MM.1S (cell line): ENCODE measurements around the gene NCLN.

Source experiments
- DNase-seq: peaks from one replicate; pipeline ENCODE4 v3.0.0-alpha.2; 2015
- H2AFZ ChIP-seq: fragments of 300-600 bp; sonication (generic); 2 replicates; pipeline ENCODE4 v1.6.0; 2016; ENCODE audit warnings: antibody characterized with exemption, low read length
- H3F3A ChIP-seq: fragments of 300-600 bp; sonication (generic); 2 replicates; pipeline ENCODE4 v1.6.1; 2016; ENCODE audit warnings: mild to moderate bottlenecking, antibody characterized with exemption, low read length, moderate library complexity, mixed read lengths; ENCODE audit not compliant: insufficient read depth
- H3K27ac ChIP-seq: fragments of 300-600 bp; sonication (generic); 2 replicates; pipeline ENCODE4 v1.5.1; 2016; ENCODE audit warnings: mild to moderate bottlenecking, low read length
- H3K27me3 ChIP-seq: fragments of 300-600 bp; sonication (generic); replicated peaks from 2 replicates; pipeline ENCODE4 v1.6.0; 2016; ENCODE audit warnings: low read length; ENCODE audit not compliant: insufficient read depth
- H3K36me3 ChIP-seq: fragments of 300-600 bp; sonication (generic); replicated peaks from 2 replicates; pipeline ENCODE4 v1.6.1; 2016; ENCODE audit warnings: mild to moderate bottlenecking, low read length, mixed read lengths; ENCODE audit not compliant: insufficient read depth
- H3K4me1 ChIP-seq: fragments of 300-600 bp; sonication (generic); 2 replicates; pipeline ENCODE4 v1.6.1; 2016; ENCODE audit warnings: low read length, mixed read lengths
- H3K4me2 ChIP-seq: fragments of 300-600 bp; sonication (generic); 2 replicates; pipeline ENCODE4 v1.6.0; 2016; ENCODE audit warnings: low read depth, low read length
- H3K4me3 ChIP-seq: fragments of 300-600 bp; sonication (generic); 2 replicates; pipeline ENCODE4 v1.5.1; 2016; ENCODE audit warnings: low read length, mixed read lengths
- H3K79me2 ChIP-seq: fragments of 300-600 bp; sonication (generic); 2 replicates; pipeline ENCODE4 v1.6.1; 2016; ENCODE audit warnings: mixed run types, low read length, mixed read lengths
- H3K9ac ChIP-seq: fragments of 300-600 bp; sonication (generic); 2 replicates; pipeline ENCODE4 v1.6.1; 2016; ENCODE audit warnings: low read length, mixed read lengths
- H3K9me2 ChIP-seq: fragments of 300-600 bp; sonication (generic); replicated peaks from 2 replicates; pipeline ENCODE4 v1.6.1; 2016; ENCODE audit warnings: mild to moderate bottlenecking, low read length, mixed read lengths; ENCODE audit not compliant: insufficient read depth
- H3K9me3 ChIP-seq: fragments of 300-600 bp; sonication (generic); replicated peaks from 2 replicates; pipeline ENCODE4 v1.6.1; 2016; ENCODE audit warnings: mild to moderate bottlenecking, low read length, mixed read lengths; ENCODE audit not compliant: insufficient read depth
- H4K20me1 ChIP-seq: fragments of 300-600 bp; sonication (generic); 2 replicates; pipeline ENCODE4 v1.6.1; 2016; ENCODE audit warnings: mild to moderate bottlenecking, low read length, moderate library complexity, mixed read lengths; ENCODE audit not compliant: insufficient read depth
- CTCF ChIP-seq: fragments of 300-600 bp; sonication (generic); IDR thresholded peaks from 2 replicates; pipeline ENCODE4 v1.5.1; 2016; ENCODE audit warnings: antibody characterized with exemption, low read length, mixed read lengths
- EZH2 ChIP-seq: fragments of 300-600 bp; sonication (generic); optimal IDR thresholded peaks from 2 replicates; pipeline ENCODE3; 2017; ENCODE audit warnings: low read depth, mild to moderate bottlenecking, antibody characterized with exemption, low read length, mixed read lengths
- EZH2phosphoT487 ChIP-seq: fragments of 300-600 bp; sonication (generic); IDR thresholded peaks from 2 replicates; pipeline ENCODE4 v1.6.1; 2018; ENCODE audit warnings: antibody characterized with exemption, low read length

NCLN gene

DNA sequence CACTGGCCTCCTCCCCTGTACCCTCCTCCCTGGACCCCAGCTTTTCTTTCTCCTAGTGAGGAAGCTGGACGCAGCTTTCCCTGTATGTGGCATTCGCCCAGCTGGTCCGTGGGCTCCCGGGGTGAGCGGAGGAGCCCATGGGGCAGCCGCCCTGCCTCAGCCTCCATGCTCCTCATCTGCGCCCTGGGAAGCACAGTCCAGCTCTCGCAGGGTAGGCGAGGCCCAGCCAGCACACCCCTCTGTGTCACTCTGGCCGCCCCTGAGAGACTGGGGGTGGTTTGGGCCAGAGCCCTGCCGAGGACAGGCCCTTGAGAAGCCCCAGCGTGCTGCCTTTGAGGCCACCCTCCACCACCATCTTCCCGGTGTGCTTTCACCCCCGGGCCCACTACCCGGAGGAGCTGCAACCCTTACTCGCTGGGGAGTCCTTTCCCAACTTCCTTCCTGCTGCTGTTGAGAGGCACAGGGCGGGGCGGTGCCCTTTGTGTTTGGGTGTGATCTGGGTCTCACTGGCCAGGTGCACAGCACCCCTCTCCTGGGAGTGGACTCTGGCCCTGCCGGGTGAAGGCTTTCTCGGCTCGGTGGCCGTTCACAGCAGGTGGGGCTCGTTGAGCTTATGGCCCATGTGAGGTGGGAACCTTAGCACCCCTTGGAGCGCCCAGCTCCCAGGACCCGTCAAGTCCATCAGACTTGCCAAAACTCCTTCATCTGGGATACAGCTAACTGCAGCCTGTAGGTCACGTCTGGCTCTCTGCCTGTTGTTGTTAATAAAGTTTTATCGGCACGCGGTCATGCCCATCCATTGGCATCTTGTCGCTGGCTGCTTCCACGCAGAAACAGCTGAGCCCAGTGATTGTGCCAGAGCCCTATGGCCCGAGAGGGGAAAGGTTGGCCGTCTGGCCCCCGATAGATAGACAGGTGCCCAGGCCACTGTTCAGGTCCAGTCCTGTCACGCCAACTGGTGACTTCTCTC lies 3.2 kb downstream of the NCLN start:
- no peak overlapping the region for H3K27ac ChIP-seq
- no peak overlapping the region for H2AFZ ChIP-seq
- no peak overlapping the region for H3K4me3 ChIP-seq
- peaks cover 7% of the 10 kb centered on the region; the same call in 1 of the 2 replicates for H4K20me1 ChIP-seq
- no peaks in the 10 kb centered on the region for H3F3A ChIP-seq
- H3K4me2 ChIP-seq, result no peak overlapping the region
- peaks cover 9% of the 10 kb centered on the region for H3K4me1 ChIP-seq
- no peaks in the 10 kb centered on the region for H3K9me3 ChIP-seq
- no peak overlapping the region for H3K9ac ChIP-seq
- no peaks in the 10 kb centered on the region for H3K36me3 ChIP-seq
- TF ChIP-seq EZH2 (no peak), EZH2phosphoT487 (no peak), CTCF (no peak)
- H3K79me2 ChIP-seq, result peaks cover 77% of the 10 kb centered on the region
- no peak for DNase-seq
- no peaks in the 10 kb centered on the region for H3K9me2 ChIP-seq
- H3K27me3 ChIP-seq, result no peaks in the 10 kb centered on the region

- H3K36me3 ChIP-seq, result no peaks in the 10 kb centered on the region
- no peak overlapping the region for H3K4me3 ChIP-seq
- H3K9ac ChIP-seq, result no peak overlapping the region
- H3K79me2 ChIP-seq, result peaks cover 77% of the 10 kb centered on the region
- peaks cover 9% of the 10 kb centered on the region for H3K4me1 ChIP-seq
- no peak overlapping the region for H2AFZ ChIP-seq
- no peak for DNase-seq
- H3F3A ChIP-seq, result no peaks in the 10 kb centered on the region
- H3K9me3 ChIP-seq, result no peaks in the 10 kb centered on the region
- H3K27me3 ChIP-seq, result no peaks in the 10 kb centered on the region
- H3K9me2 ChIP-seq, result no peaks in the 10 kb centered on the region
- TF ChIP-seq CTCF (no peak), EZH2 (no peak), EZH2phosphoT487 (no peak)
- no peak overlapping the region for H3K4me2 ChIP-seq
- no peak overlapping the region for H3K27ac ChIP-seq
- peaks cover 11% of the 10 kb centered on the region; the same call in 1 of the 2 replicates for H4K20me1 ChIP-seq
Observed at GRCh38 chr19:3189702-3190469, 4.2 kb downstream of the NCLN start.

DNA sequence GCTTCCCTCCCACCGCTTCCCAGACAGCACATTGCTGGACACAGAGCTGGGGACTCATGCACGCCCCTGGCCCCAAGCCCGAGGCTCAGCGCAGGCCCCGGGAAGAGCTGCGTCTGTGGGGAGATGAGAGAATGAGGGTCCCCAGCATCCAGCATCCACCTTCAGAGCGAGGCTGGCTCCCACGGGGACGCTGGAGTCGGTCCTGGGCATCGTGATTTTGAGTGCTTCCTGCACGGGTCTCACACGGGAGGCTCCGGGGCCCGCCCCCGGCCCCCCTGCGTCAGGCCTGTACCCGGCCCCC lies 4.7 kb downstream of the NCLN start:
- Histone ChIP-seq H3K9me2 (no peaks in the 10 kb centered on the region), H3K4me2 (no peak overlapping the region), H3K4me3 (no peak overlapping the region), H2AFZ (no peak overlapping the region), H3K9me3 (no peaks in the 10 kb centered on the region), H3K27ac (no peak overlapping the region), H3K36me3 (no peaks in the 10 kb centered on the region), H3K79me2 (peaks cover 77% of the 10 kb centered on the region), H3K4me1 (peaks cover 9% of the 10 kb centered on the region), H3K27me3 (no peaks in the 10 kb centered on the region), H3F3A (no peaks in the 10 kb centered on the region), H3K9ac (no peak overlapping the region), H4K20me1 (peaks cover 11% of the 10 kb centered on the region; the same call in 1 of the 2 replicates)
- TF ChIP-seq EZH2 (no peak), CTCF (no peak), EZH2phosphoT487 (no peak)
- no peak for DNase-seq
